OCI-M2 (cell line): ENCODE results near the gene KIT.
"Not testable (repeated sequence)": the region's sequence is repeated elsewhere in the genome, so short reads cannot be mapped to it uniquely, and the experiment has no call there.

ENCODE experiments used
- DNase-seq: peaks from one replicate; lab custom pipeline; 2025; ENCODE audit not compliant: unreplicated experiment; lab: John Stamatoyannopoulos, UW

Gene KIT

GRCh38 chr4:54657551-54658251 lies at the start of gene KIT:
Gene KIT (plus strand): TSS chr4:54657957. CDS start chr4:54658015, 58 bp downstream.
- no peak for DNase-seq

- no peak for DNase-seq
Observed at GRCh38 chr4:54609310-54609709, 48.4 kb upstream of the KIT start.

GRCh38 chr4:54614149-54614548 lies 43.6 kb upstream of the KIT start:
- no peak for DNase-seq

- DNase-seq, result no peak
Observed at GRCh38 chr4:54620773-54621172, 37.0 kb upstream of the KIT start.

- DNase-seq, result no peak
Observed at GRCh38 chr4:54625391-54625790, 32.4 kb upstream of the KIT start.

GRCh38 chr4:54626113-54626512 lies 31.6 kb upstream of the KIT start:
- no peak for DNase-seq

- DNase-seq, result no peak
Observed at GRCh38 chr4:54632537-54632936, 25.2 kb upstream of the KIT start.

- not testable (repeated sequence) for DNase-seq
Observed at GRCh38 chr4:54633102-54633740, 24.5 kb upstream of the KIT start.

GRCh38 chr4:54635318-54635717 lies 22.4 kb upstream of the KIT start:
- no peak for DNase-seq

GRCh38 chr4:54637325-54637724 lies 20.4 kb upstream of the KIT start:
- DNase-seq, result no peak

- not testable (repeated sequence) for DNase-seq
Observed at GRCh38 chr4:54641101-54641500, 16.7 kb upstream of the KIT start.

GRCh38 chr4:54643172-54643571 lies 14.6 kb upstream of the KIT start:
- DNase-seq, result no peak

GRCh38 chr4:54643958-54644751 lies 13.6 kb upstream of the KIT start:
- no peak for DNase-seq

GRCh38 chr4:54645830-54646229 lies 11.9 kb upstream of the KIT start:
- DNase-seq, result no peak

- DNase-seq, result no peak
Observed at GRCh38 chr4:54647070-54647469, 10.7 kb upstream of the KIT start.

- no peak for DNase-seq
Observed at GRCh38 chr4:54651050-54651449, 6.7 kb upstream of the KIT start.

GRCh38 chr4:54654753-54655152 lies 3.0 kb upstream of the KIT start:
- no peak for DNase-seq

- no peak for DNase-seq
Observed at GRCh38 chr4:54657185-54657550, 589 bp upstream of the KIT start.

GRCh38 chr4:54658252-54659093 lies 716 bp downstream of the KIT start:
- no peak for DNase-seq

- no peak for DNase-seq
Observed at GRCh38 chr4:54659313-54659712, 1.6 kb downstream of the KIT start.
